Fibroblast of villous mesenchyme (primary cell): Measurements from ENCODE around the gene PTPN13. TPM values are rescaled to one million over a fixed set of nuclear protein-coding genes. Genes with fewer than 3 reads are reported as not detected.

ENCODE experiments used
- DNase-seq: peaks from one replicate; pipeline ENCODE4 v3.0.0-alpha.2; 2010; ENCODE audit warnings: low read depth
- H3K4me3 ChIP-seq: 2 replicates; pipeline ENCODE4 v1.5.1; 2011; ENCODE audit warnings: low read depth, mild to moderate bottlenecking, low read length
- CTCF ChIP-seq: IDR thresholded peaks from 2 replicates; pipeline ENCODE4 v1.5.1; 2012; ENCODE audit warnings: low read depth, mild to moderate bottlenecking, low read length; ENCODE audit not compliant: insufficient read depth
- total RNA-seq: library from RNA; depleted of rRNA; stranded (reverse); fragments of >200 nt; gene quantifications from 2 replicates; pipeline ENCODE4 v1.2.3, GENCODE V29; 2012

Gene PTPN13
- total RNA-seq, 1 donor, result 73.0 TPM

GRCh38 chr4:86557526-86557925 lies 36.6 kb upstream of the PTPN13 start:
- no peak overlapping the region for H3K4me3 ChIP-seq
- DNase-seq, result peak; percentile 3
- TF ChIP-seq CTCF, result no peak

- no peak overlapping the region for H3K4me3 ChIP-seq
- no peak for TF ChIP-seq CTCF
- no peak for DNase-seq
Measured at GRCh38 chr4:86558258-86558657, 35.9 kb upstream of the PTPN13 start.

- peak; percentile 10 for DNase-seq
- H3K4me3 ChIP-seq, result no peak overlapping the region
- TF ChIP-seq CTCF, result no peak
Measured at GRCh38 chr4:86558797-86559196, 35.3 kb upstream of the PTPN13 start.

- DNase-seq, result peak; percentile 38
- no peak for TF ChIP-seq CTCF
- no peak overlapping the region for H3K4me3 ChIP-seq
Measured at GRCh38 chr4:86560447-86560846, 33.7 kb upstream of the PTPN13 start.

GRCh38 chr4:86561256-86561655 lies 32.9 kb upstream of the PTPN13 start:
- no peak for DNase-seq
- no peak overlapping the region for H3K4me3 ChIP-seq
- TF ChIP-seq CTCF, result no peak

GRCh38 chr4:86563416-86563815 lies 30.7 kb upstream of the PTPN13 start:
- no peak for TF ChIP-seq CTCF
- no peak for DNase-seq
- H3K4me3 ChIP-seq, result no peak overlapping the region

GRCh38 chr4:86564795-86565194 lies 29.3 kb upstream of the PTPN13 start:
- DNase-seq, result peak; percentile 12
- no peak overlapping the region for H3K4me3 ChIP-seq
- no peak for TF ChIP-seq CTCF
